GM19023 (cell line): ENCODE data around the gene TC2N.
"Not testable (repeated sequence)": the region's sequence is repeated elsewhere in the genome, so short reads cannot be mapped to it uniquely, and the experiment has no call there.

Experiments used
- ATAC-seq: cut with Tn5 transposase; IDR thresholded peaks from one replicate; pipeline ENCODE4 v1.9.1; 2021; ENCODE audit warnings: mild to moderate bottlenecking, moderate library complexity; ENCODE audit not compliant: unreplicated experiment

Gene TC2N

DNA sequence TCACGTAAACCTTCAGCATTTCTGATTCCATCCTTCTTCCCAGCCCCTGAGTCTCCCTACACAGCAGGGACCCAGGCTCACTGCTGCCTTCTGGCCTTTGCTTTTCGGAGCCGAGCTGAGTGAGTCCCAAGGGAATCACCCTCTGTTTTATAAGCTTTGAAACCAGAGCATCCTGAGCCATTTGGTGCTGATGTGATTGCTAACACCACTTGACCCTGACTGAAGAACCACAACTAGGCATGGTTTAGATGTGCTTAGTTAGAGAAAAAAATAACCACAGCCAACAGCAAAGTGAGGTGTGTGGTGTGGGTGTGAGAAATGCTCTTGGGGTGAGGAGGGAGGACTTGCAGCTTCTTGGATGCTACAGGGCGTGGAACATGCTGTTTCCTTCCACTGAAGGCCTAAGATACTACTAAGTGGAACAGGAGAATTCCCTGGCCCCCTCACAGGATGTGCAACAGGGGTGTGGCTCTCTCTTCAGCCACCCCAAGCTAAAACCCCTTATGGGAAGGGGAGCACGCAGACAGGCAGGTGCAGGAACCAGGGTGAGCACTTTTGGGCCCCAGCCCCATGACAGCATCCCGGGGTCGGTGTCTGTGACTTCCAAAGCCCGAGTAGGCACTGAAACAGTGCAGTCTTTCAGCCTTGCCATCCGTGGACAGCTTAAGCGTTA is at the start of gene TC2N:
Gene TC2N (minus strand): TSS at position 221 of the 673 bp plus-strand sequence. CDS start 53,767 bp downstream, outside the sequence.
- ATAC-seq: no peak

- ATAC-seq: no peak
Measured at GRCh38 chr14:91912035-91912434, 44.7 kb upstream of the TC2N start.

DNA sequence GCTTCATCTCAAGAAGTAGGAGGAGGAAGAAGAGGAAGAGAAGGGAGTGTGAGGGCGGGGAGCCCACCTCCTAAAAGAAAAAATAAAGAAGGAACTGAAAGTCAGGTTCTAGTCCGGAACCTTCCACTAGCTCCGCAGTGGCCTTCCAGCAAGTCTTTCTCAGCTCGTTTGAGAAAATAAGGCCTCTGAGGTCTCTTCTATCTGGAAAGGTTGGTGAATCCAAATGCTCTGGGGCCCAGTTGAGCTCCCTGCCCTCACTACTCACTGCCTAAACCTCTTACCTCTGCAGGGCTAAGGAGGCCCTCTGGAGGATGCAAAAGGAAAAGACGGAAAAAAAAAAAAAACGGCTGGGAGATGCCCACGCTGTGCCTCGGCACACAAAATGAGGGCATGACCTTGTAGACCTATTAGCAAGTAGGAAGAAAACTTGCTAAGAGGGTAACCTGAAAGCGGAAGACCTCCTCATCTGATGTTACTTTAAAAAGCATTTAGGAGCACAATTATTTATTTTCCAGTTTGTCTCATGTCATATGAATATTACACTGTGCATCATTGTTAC is 44.2 kb upstream of the TC2N start:
- ATAC-seq: no peak

GRCh38 chr14:91910196-91910595 is 42.9 kb upstream of the TC2N start:
- ATAC-seq: no peak

GRCh38 chr14:91906374-91906773 is 39.0 kb upstream of the TC2N start:
- ATAC-seq: no peak

GRCh38 chr14:91904956-91905645 is 37.8 kb upstream of the TC2N start:
- no peak for ATAC-seq

- no peak for ATAC-seq
Measured at GRCh38 chr14:91904483-91904882, 37.1 kb upstream of the TC2N start.

DNA sequence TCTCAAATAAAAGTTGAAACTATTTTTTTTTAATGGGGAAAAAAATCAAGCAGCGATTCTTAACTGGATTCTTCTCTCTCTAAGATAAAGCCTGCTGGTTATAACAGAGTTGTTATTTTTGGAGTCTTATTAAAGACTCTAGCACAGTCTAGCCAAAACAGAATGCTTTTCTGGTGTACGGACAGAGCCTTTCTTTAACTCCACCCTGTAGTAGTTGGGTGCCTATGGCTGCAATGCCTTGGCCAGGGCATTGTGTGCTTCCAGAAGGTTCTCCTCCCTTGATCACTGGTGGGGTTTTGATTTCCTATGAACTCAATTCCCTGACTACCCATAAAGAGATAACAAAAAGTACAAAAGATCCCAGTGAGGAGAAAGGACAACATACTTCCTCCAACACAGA is 35.7 kb upstream of the TC2N start:
- no peak for ATAC-seq

- ATAC-seq: no peak
Measured at GRCh38 chr14:91902336-91902735, 35.0 kb upstream of the TC2N start.

DNA sequence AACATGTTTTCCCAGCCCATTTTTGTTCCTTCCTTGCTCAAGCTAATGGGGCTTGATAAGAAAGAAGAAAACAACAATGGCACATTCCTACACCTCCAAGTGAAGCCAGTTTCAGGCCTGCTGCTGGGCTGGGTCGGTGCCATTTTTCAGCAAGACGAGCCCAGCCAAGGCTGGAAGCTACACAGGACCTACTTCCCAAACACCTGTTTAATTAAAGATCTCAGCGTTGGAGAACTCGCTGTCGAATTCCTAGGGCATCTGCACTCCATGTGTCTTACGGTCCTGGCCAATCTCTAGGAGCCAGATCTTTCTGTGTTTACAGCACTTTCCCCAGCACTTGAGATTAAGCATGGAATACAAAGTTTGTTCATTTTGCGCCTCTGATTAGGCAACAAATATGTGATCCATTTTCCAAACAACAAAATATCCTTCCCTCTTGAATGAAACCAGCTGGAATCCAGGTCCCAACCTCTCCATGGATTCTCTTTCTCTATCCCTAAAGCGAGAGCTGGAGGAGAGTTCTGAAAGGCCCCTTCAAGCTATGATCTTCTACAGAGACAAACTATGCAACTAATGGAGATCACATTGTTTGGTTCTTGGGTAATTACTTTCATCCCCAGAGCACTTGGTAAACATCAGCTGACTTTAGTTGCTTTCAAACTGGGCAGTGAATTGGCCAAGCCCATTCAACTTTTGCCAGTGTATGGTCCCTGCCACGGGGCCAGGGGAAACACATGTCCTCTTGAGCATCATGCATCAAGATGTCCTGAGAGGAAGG is 34.3 kb upstream of the TC2N start:
- no peak for ATAC-seq

DNA sequence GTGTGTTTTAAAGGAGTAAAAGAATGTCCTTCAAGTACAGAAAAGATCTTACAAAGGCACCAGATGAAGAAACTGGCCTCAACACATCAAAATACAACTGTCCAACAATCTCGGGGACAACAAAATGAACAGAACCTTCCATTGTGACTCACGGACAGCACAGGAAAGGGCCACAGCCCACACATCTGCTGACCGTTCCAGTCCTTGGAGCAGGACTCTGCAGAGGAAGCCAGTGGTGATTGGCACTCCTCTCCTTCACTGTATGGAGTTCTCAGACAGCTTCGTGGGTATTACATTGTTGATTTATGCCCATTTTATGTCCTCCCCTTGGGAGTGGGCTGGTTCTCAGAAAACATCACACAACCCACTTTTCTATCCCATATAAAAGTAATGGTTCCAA is 32.5 kb upstream of the TC2N start:
- no peak for ATAC-seq

DNA sequence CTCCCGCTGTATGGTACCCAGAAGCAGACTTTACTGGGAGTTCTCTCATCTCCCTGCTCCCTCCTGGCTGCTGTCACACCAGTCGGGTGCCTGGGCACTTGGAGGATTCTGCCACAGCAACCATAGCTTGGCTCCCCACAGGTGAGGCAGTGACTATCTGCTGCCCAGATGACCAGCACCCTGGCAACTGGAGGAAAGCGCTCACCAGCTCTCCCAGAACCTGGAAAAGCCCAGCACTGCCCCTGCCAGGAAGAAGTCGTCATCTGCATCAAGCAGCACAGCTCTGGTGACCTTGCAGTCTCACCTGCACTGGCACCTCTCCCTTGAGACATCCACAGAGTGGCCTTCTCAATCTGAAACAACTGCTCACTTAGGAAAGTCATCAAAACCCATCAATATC is 31.9 kb upstream of the TC2N start:
- no peak for ATAC-seq

GRCh38 chr14:91898372-91898771 is 31.0 kb upstream of the TC2N start:
- ATAC-seq: no peak

DNA sequence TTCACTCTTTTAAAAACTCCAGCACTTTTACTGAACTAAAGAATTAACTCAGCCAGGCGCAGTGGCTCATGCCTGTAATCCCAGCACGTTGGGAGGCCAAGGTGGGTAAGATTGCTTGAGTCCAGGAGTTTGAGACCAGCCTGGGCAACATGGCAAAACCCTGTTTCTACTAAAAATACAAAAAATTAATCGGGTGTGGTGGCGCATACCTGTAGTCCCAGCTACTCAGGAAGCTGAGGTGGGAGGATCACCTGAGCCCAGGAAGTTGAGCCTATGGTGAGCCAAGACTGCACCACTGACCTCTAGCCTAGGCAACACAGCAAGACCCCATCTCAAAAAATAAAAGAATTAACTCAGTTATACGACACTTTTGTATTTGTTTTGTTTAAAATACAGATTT is 30.4 kb upstream of the TC2N start:
- not testable (repeated sequence) for ATAC-seq

DNA sequence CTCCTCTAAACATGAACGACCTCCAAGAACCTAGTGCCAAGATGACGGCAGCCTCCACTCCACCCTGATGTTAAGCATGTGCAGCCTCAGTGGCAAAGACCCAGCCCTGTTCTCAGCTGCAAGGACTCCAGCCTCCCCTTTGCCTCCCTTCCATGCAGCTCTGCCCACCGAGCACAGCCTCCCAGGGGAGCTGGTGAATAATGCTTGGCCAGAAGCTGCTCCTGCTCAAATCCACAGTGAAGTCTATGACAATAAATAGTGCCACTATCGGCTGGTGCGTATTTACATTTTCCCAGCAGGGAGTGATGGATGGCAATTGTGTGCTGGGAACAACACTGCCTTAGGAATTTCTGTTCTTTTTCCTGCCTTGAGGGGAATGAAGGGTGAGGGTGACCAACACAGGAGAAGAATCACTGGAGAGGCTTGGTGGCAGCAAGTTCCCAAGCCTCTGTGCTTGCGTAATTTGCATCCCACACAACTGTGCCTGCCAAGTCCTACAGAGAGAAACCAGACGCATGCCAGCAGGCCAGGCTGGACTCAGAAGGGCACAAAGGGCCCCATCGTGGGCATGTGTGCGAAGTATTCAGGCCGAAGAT is 29.9 kb upstream of the TC2N start:
- no peak for ATAC-seq

- ATAC-seq: no peak
Measured at GRCh38 chr14:91896419-91896818, 29.1 kb upstream of the TC2N start.

- no peak for ATAC-seq
Measured at GRCh38 chr14:91893669-91894068, 26.3 kb upstream of the TC2N start.

- no peak for ATAC-seq
Measured at GRCh38 chr14:91893007-91893406, 25.7 kb upstream of the TC2N start.

- ATAC-seq: no peak
Measured at GRCh38 chr14:91891721-91892220, 24.4 kb upstream of the TC2N start.

DNA sequence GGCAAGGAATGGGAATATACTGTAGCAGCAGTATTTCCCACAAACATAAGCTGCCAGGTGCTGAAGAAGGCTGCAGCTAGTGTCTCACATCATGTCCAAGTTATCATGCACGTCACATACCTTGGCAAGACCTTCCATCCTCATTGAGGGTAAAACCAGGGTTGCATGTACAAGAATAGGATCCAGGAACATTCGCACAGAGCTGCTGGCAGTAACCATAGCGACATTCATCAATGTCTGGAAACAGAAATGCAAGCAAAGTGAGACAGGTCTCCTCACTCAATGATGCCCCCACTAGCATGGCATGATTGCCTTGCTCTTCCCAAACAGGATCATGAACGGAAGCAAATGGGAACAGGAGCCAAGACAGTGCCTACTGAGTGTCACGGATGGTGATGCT is 23.8 kb upstream of the TC2N start:
- no peak for ATAC-seq

GRCh38 chr14:91890291-91890749 is 23.0 kb upstream of the TC2N start:
- ATAC-seq: no peak
